ENCODE data around the gene IDH3B. TPM values are rescaled to one million over a fixed set of nuclear protein-coding genes. Genes with fewer than 3 reads are reported as not detected.

Gene IDH3B
- total RNA-seq, 1 experiment from 2014 or later, result 261 TPM

GRCh38 chr20:2692036-2692885 is 28.2 kb upstream of the IDH3B start, which contains the start of gene EBF4:
EBF4 (plus strand) TSS chr20:2692780; CDS start chr20:2693646, 866 bp downstream.
- Histone ChIP-seq H3F3A (ENCODE audit: low read length, unreplicated experiment) (no peaks in the 10 kb centered on the region), H4K20me1 (ENCODE audit: low read length) (no peaks in the 10 kb centered on the region), H3K79me2 (ENCODE audit: low read length) (no peaks in the 10 kb centered on the region), H3K4me2 (ENCODE audit: low read length) (peak within 1 kb of the TSS; percentile 78), H3K4me3 (ENCODE audit: low read length) (peak within 1 kb of the TSS; percentile 53), H3K27ac (ENCODE audit: low read length) (no peak within 1 kb of the TSS), H3K27me3 (ENCODE audit: low read length) (peaks cover 45% of the 10 kb centered on the region), H3K36me3 (ENCODE audit: low read depth, low read length) (no peaks in the 10 kb centered on the region), H3K9ac (ENCODE audit: low read length) (no peak within 1 kb of the TSS), H3K9me3 (ENCODE audit: low read length) (no peaks in the 10 kb centered on the region), H2AFZ (ENCODE audit: low read length) (peak within 1 kb of the TSS; percentile 78), H3K4me1 (ENCODE audit: insufficient read depth, low read length) (peaks cover 3% of the 10 kb centered on the region; the same call in 1 of the 2 replicates), H3K9me2 (replicated peaks; ENCODE audit: low read length) (no peaks in the 10 kb centered on the region)
- intact Hi-C loops (cut with micrococcal nuclease), result no loop called here
- no peak for DNase-seq
- BruUV-seq (replicated peaks), result no TSS peak
- CTCF ChIA-PET, result no interaction called here
- POLR2A ChIA-PET (ENCODE audit: unreplicated experiment), result no interaction called here
- TF ChIP-seq EZH2 (IDR thresholded peaks at IDR 0.05; ENCODE audit: low read length, unreplicated experiment) (peak; percentile 93), CTCF (conservative IDR thresholded peaks at IDR 0.05; ENCODE audit: low read depth, low read length) (no peak), EZH2phosphoT487 (IDR thresholded peaks at IDR 0.05; ENCODE audit: borderline replicate concordance, low read length) (peak; percentile 70; the same call in 1 of the 2 replicates)
- ATAC-seq, result peak; percentile 19

- Histone ChIP-seq H3K4me1 (ENCODE audit: insufficient read depth, low read length) (peaks cover 3% of the 10 kb centered on the region; the same call in 1 of the 2 replicates), H3K4me3 (ENCODE audit: low read length) (no peak overlapping the region), H3F3A (ENCODE audit: low read length, unreplicated experiment) (no peaks in the 10 kb centered on the region), H3K27me3 (ENCODE audit: low read length) (peaks cover 45% of the 10 kb centered on the region), H2AFZ (ENCODE audit: low read length) (no peak overlapping the region), H3K4me2 (ENCODE audit: low read length) (peak overlapping the region; percentile 78; the same call in 1 of the 2 replicates), H3K79me2 (ENCODE audit: low read length) (no peaks in the 10 kb centered on the region), H3K27ac (ENCODE audit: low read length) (no peak overlapping the region), H3K9me3 (ENCODE audit: low read length) (no peaks in the 10 kb centered on the region), H4K20me1 (ENCODE audit: low read length) (no peaks in the 10 kb centered on the region), H3K9ac (ENCODE audit: low read length) (no peak overlapping the region), H3K36me3 (ENCODE audit: low read depth, low read length) (no peaks in the 10 kb centered on the region), H3K9me2 (replicated peaks; ENCODE audit: low read length) (no peaks in the 10 kb centered on the region)
- TF ChIP-seq EZH2 (IDR thresholded peaks at IDR 0.05; ENCODE audit: low read length, unreplicated experiment) (no peak), EZH2phosphoT487 (IDR thresholded peaks at IDR 0.05; ENCODE audit: borderline replicate concordance, low read length) (no peak), CTCF (conservative IDR thresholded peaks at IDR 0.05; ENCODE audit: low read depth, low read length) (no peak)
- CTCF ChIA-PET, result no interaction called here
- no TSS peak for BruUV-seq (replicated peaks)
- intact Hi-C loops (cut with micrococcal nuclease), result no loop called here
- DNase-seq (no peak), ATAC-seq (peak; percentile 13)
- POLR2A ChIA-PET (ENCODE audit: unreplicated experiment), result no interaction called here
These were observed 27.6 kb upstream of the IDH3B start for GRCh38 chr20:2691663-2692035.

DNA sequence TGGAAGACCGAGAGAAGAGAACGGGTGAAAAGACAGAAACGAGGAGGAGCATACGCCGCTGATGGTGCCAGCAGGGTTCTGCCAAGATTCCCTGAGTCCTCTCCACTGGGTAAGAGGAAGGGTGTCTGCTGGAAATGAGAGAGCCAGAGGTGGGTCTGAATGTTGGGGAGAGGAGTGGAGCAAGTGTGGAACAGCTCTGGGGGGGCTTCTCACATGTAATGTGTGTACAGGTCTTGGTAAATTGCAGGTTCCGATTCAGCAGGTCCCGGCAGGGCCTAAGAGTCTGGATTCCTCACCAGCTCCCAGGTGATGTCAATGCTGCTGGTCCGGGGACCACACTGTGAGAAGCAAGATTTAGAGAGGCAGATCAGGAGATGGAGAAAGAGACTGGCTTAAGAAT is 27.1 kb upstream of the IDH3B start:
- no peak for TF ChIP-seq CTCF (conservative IDR thresholded peaks at IDR 0.05; ENCODE audit: low read depth, low read length)
- no peak for TF ChIP-seq EZH2phosphoT487 (IDR thresholded peaks at IDR 0.05; ENCODE audit: borderline replicate concordance, low read length)
- no peak for TF ChIP-seq EZH2 (IDR thresholded peaks at IDR 0.05; ENCODE audit: low read length, unreplicated experiment)
- no peak overlapping the region for H3K9ac ChIP-seq (ENCODE audit: low read length)
- H4K20me1 ChIP-seq (ENCODE audit: low read length), result no peaks in the 10 kb centered on the region
- ChIA-PET CTCF (no interaction called here), POLR2A (ENCODE audit: unreplicated experiment) (no interaction called here)
- H2AFZ ChIP-seq (ENCODE audit: low read length), result no peak overlapping the region
- intact Hi-C loops (cut with micrococcal nuclease), result no loop called here
- no peak overlapping the region for H3K27ac ChIP-seq (ENCODE audit: low read length)
- no peak overlapping the region for H3K4me3 ChIP-seq (ENCODE audit: low read length)
- BruUV-seq (replicated peaks), result no TSS peak
- no peaks in the 10 kb centered on the region for H3K79me2 ChIP-seq (ENCODE audit: low read length)
- no peaks in the 10 kb centered on the region for H3K9me2 ChIP-seq (replicated peaks; ENCODE audit: low read length)
- H3K36me3 ChIP-seq (ENCODE audit: low read depth, low read length), result no peaks in the 10 kb centered on the region
- no peak overlapping the region for H3K4me2 ChIP-seq (ENCODE audit: low read length)
- H3F3A ChIP-seq (ENCODE audit: low read length, unreplicated experiment), result no peaks in the 10 kb centered on the region
- no peaks in the 10 kb centered on the region for H3K9me3 ChIP-seq (ENCODE audit: low read length)
- no peak for DNase-seq
- ATAC-seq, result no peak
- peaks cover 3% of the 10 kb centered on the region; the same call in 1 of the 2 replicates for H3K4me1 ChIP-seq (ENCODE audit: insufficient read depth, low read length)
- peaks cover 49% of the 10 kb centered on the region for H3K27me3 ChIP-seq (ENCODE audit: low read length)

All from PC-3 (cell line).